Psoas muscle (tissue), 7 donors: Measurements from ENCODE around the gene EGLN2. TPM values are rescaled to one million over a fixed set of nuclear protein-coding genes. Genes with fewer than 3 reads are reported as not detected.

ENCODE experiments used
- polyA plus RNA-seq, 3 donors: library from polyadenylated mRNA; stranded (reverse); fragments of 200-250 nt; gene quantifications; one replicate each; pipeline ENCODE4 v1.2.3, GENCODE V29; 2013
- total RNA-seq, 4 donors: library from RNA; stranded (reverse); fragmentation: NEBNext Ultra II Directional in 2 of 4; extraction: Animal tissue kit (Norgen Biotek cat#: 25700) in 2 of 4; gene quantifications; one replicate each; pipeline versions ENCODE4 v1.2.1 to v1.2.4, GENCODE V29; 2021 to 2023
- donor health status: healthy with polysubstance abuse.
- donor health status: DM: no; HTN: no; CAD: no; lungs with moderate emphysema.
- donor health status: Bipolar disorder and iron deficiency.
- donor health status: healthy.
- donor health status: DM: no; HTN: no; CAD: no.
- donor health status: DM: no; HTN: no; CAD: no.
- donor health status: DM: yes; HTN: yes; CAD: no.

Gene EGLN2
- total and polyA plus RNA-seq, 7 donors, result 34.9 to 67.6 (median 42.9) TPM

Other genes with a start within 250 kb of the EGLN2 start
- gene SHKBP1, start 222.3 kb upstream of the EGLN2 start, total RNA-seq, result 10 to 100 TPM; 12.4 to 17.4 (median 16.1) TPM
- gene SHKBP1, start 222.3 kb upstream of the EGLN2 start, polyA plus RNA-seq, result 10 to 100 TPM; 14.0 to 21.7 (median 20.3) TPM
- 10 to 100 TPM; 24.1 to 55.8 (median 44.0) TPM for gene LTBP4, start 197.8 kb upstream of the EGLN2 start, total RNA-seq
- gene LTBP4, start 197.8 kb upstream of the EGLN2 start, polyA plus RNA-seq, result 10 to 100 TPM; 16.0 to 23.8 (median 20.6) TPM
- 10 to 100 TPM; 12.0 to 13.3 (median 12.9) TPM for gene NUMBL, start 108.5 kb upstream of the EGLN2 start, total RNA-seq
- gene NUMBL, start 108.5 kb upstream of the EGLN2 start, polyA plus RNA-seq, result 1 to 10 TPM; 3.3 to 5.5 (median 4.1) TPM
- gene COQ8B, start 82.3 kb upstream of the EGLN2 start, total RNA-seq, result 10 to 100 TPM in 3 of 4 donors, 1 to 10 TPM in 1; 6.8 to 16.2 (median 13.7) TPM
- gene COQ8B, start 82.3 kb upstream of the EGLN2 start, polyA plus RNA-seq, result 10 to 100 TPM; 13.2 to 43.1 (median 16.1) TPM
- gene ITPKC, start 82.1 kb upstream of the EGLN2 start, total RNA-seq, result 10 to 100 TPM in 3 of 4 donors, 1 to 10 TPM in 1; 6.9 to 16.7 (median 14.2) TPM
- gene ITPKC, start 82.1 kb upstream of the EGLN2 start, polyA plus RNA-seq, result 10 to 100 TPM; 10.2 to 19.2 (median 16.6) TPM
- 10 to 100 TPM in 2 of 4 donors, 1 to 10 TPM in 2; 6.7 to 13.3 (median 9.6) TPM for gene ACTMAP, start 48.7 kb upstream of the EGLN2 start, total RNA-seq
- gene ACTMAP, start 48.7 kb upstream of the EGLN2 start, polyA plus RNA-seq, result 1 to 10 TPM; 5.1 to 8.9 (median 6.6) TPM
- gene SNRPA, start 48.0 kb upstream of the EGLN2 start, total RNA-seq, result 10 to 100 TPM; 27.5 to 43.6 (median 33.5) TPM
- gene SNRPA, start 48.0 kb upstream of the EGLN2 start, polyA plus RNA-seq, result 10 to 100 TPM; 21.5 to 34.2 (median 22.5) TPM
- gene MIA, start 23.7 kb upstream of the EGLN2 start, total RNA-seq, result 1 to 10 TPM in 1 of 4 donors, not detected in 3; 1.3 TPM
- under 1 TPM in 2 of 3 donors, not detected in 1; 0.38 to 0.77 TPM for gene MIA, start 23.7 kb upstream of the EGLN2 start, polyA plus RNA-seq
- 10 to 100 TPM in 3 of 4 donors, 1 to 10 TPM in 1; 8.2 to 14.5 (median 13.9) TPM for gene RAB4B, start 20.9 kb upstream of the EGLN2 start, total RNA-seq
- gene RAB4B, start 20.9 kb upstream of the EGLN2 start, polyA plus RNA-seq, result 10 to 100 TPM; 19.2 to 28.7 (median 23.4) TPM
- under 1 TPM in 1 of 4 donors, not detected in 3; 0.32 TPM for gene CYP2A6, start 51.3 kb downstream of the EGLN2 start, total RNA-seq
- not detected for gene CYP2A6, start 51.3 kb downstream of the EGLN2 start, polyA plus RNA-seq
- gene CYP2A7, start 83.0 kb downstream of the EGLN2 start, total RNA-seq, result under 1 TPM in 1 of 4 donors, not detected in 3; 0.71 TPM
- gene CYP2A7, start 83.0 kb downstream of the EGLN2 start, polyA plus RNA-seq, result not detected
- under 1 TPM in 1 of 4 donors, not detected in 3; 0.62 TPM for gene CYP2B6, start 192.1 kb downstream of the EGLN2 start, total RNA-seq
- gene CYP2B6, start 192.1 kb downstream of the EGLN2 start, polyA plus RNA-seq, result not detected